Ascending aorta (tissue), 2 donors: ENCODE results near the gene CPLANE2. TPM values are rescaled to one million over a fixed set of nuclear protein-coding genes. Genes with fewer than 3 reads are reported as not detected.

Source experiments
- DNase-seq, 2 donors: peaks; one replicate each; pipeline ENCODE4 v3.0.0-alpha.2; 2019; ENCODE audit warnings: low spot score in 2 of 2
- H3K27ac ChIP-seq, 2 donors: fragments of 200-600 bp; sonication (generic); one replicate each; pipeline ENCODE4 v1.5.1; 2016 to 2017; ENCODE audit warnings: mild to moderate bottlenecking in 1 of 2
- H3K27me3 ChIP-seq: fragments of 200-600 bp; sonication (generic); one replicate; pipeline ENCODE4 v1.5.1; 2017
- H3K36me3 ChIP-seq, 2 donors: fragments of 200-600 bp; sonication (generic); one replicate each; pipeline ENCODE4 v1.5.1; 2016
- H3K4me1 ChIP-seq, 2 donors: fragments of 200-600 bp; sonication (generic); one replicate each; pipeline ENCODE4 v1.5.1; 2016 to 2017; ENCODE audit warnings: mild to moderate bottlenecking in 1 of 2
- H3K4me3 ChIP-seq, 2 donors: fragments of 200-600 bp; sonication (generic); one replicate each; pipeline ENCODE4 v1.5.1; 2016 to 2017; ENCODE audit warnings: mild to moderate bottlenecking in 1 of 2
- H3K9me3 ChIP-seq, 2 donors: fragments of 200-600 bp; sonication (generic); one replicate each; pipeline ENCODE4 v1.5.1; 2016
- intact Hi-C: fragments of 100-400 bp; cut with DNase I; formaldehyde crosslinking; loops from one replicate; pipeline ENCODE4 v1.15.1; 2023
- total RNA-seq: library from RNA; depleted of rRNA; stranded (reverse); fragments of >200 nt; gene quantifications from one replicate; pipeline ENCODE4 v1.1.0, GENCODE V29; 2016
- TF ChIP-seq, protein P1 (sequence below), 3 experiments: fragments of 200-600 bp in 2 of 3; fragments of 450-650 bp in 1 of 3; sonication (generic) in 2 of 3; IDR thresholded peaks; one replicate each; pipeline ENCODE4 v1.5.1; 2016 to 2019; ENCODE audit warnings: antibody characterized with exemption in 3 of 3, mild to moderate bottlenecking in 1 of 3, moderate library complexity in 1 of 3

CPLANE2 gene
- total RNA-seq, 1 donor from 2014 or later = not detected

- Histone ChIP-seq H3K36me3 (no peaks in the 10 kb centered on the region), H3K4me1 (peaks cover 12 to 16% of the 10 kb centered on the region in 2 donors), H3K9me3 (no peaks in the 10 kb centered on the region), H3K27me3 (no peaks in the 10 kb centered on the region), H3K4me3 (no peak overlapping the region), H3K27ac (no peak overlapping the region)
- DNase-seq = no peak
- TF ChIP-seq, protein P1, sequence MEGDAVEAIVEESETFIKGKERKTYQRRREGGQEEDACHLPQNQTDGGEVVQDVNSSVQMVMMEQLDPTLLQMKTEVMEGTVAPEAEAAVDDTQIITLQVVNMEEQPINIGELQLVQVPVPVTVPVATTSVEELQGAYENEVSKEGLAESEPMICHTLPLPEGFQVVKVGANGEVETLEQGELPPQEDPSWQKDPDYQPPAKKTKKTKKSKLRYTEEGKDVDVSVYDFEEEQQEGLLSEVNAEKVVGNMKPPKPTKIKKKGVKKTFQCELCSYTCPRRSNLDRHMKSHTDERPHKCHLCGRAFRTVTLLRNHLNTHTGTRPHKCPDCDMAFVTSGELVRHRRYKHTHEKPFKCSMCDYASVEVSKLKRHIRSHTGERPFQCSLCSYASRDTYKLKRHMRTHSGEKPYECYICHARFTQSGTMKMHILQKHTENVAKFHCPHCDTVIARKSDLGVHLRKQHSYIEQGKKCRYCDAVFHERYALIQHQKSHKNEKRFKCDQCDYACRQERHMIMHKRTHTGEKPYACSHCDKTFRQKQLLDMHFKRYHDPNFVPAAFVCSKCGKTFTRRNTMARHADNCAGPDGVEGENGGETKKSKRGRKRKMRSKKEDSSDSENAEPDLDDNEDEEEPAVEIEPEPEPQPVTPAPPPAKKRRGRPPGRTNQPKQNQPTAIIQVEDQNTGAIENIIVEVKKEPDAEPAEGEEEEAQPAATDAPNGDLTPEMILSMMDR (IDR thresholded peaks at IDR 0.05) = no peak
- intact Hi-C loops = no loop called here
These were observed 27.7 kb downstream of the CPLANE2 start for GRCh38 chr1:16209132-16209846.

- peaks cover 12 to 16% of the 10 kb centered on the region in 2 donors for H3K4me1 ChIP-seq
- H3K9me3 ChIP-seq = no peaks in the 10 kb centered on the region
- DNase-seq = no peak
- TF ChIP-seq, protein P1 (IDR thresholded peaks at IDR 0.05) = no peak
- H3K36me3 ChIP-seq = no peaks in the 10 kb centered on the region
- no peaks in the 10 kb centered on the region for H3K27me3 ChIP-seq
- H3K27ac ChIP-seq = peak overlapping the region; percentile 89 to 91
- intact Hi-C loops = no loop called here
- no peak overlapping the region for H3K4me3 ChIP-seq
These were observed 28.6 kb downstream of the CPLANE2 start for GRCh38 chr1:16208270-16208987.

DNA sequence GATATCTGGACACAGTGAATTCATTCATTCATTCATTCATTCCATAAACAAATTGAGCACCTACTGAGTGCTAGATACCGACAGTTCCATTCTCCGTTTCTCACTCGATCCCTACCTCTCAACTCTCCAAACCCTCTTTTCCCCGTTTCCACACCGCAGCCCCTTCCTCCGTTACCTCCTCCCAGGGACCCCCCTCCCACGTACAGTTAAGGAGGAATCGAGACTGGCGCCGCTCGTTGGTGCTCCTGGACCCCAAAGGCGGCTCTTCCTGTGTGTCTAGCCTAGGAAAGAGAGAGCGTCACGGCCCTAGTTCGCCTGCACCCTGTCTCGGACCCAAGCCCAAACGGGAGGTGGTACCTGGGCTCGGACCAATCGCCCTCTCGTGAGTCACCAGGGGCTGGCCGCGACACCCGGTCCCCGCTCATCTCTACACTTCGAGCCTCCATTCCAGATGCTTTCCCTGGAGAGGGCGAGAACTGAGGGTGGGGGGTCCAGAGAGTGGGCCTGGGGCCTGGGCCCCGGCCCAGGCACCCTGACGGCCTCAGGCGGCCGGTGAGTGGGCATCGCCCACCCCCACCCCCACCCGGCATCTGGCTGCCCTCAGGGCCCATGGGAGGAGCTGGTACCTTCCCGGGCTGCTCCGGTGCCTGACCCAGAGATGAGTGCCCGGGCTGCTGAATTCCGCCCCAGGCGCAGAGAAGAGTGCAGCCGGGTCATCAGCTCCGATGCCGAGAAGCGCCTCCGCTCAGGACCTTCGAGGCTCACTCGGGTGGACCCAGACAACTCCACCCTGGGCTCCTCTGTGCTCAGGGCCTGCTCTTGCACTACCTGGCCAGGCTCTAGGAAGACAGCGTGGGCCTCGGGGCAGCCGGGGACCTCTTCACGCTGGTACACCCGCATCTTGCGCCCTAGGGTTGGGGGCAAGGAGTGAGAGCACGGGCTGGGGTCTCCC lies 29.4 kb downstream of the CPLANE2 start:
- peak overlapping the region; percentile 75 to 76 for H3K4me3 ChIP-seq
- TF ChIP-seq, protein P1 (IDR thresholded peaks at IDR 0.05) = no peak
- no peak for DNase-seq
- no peaks in the 10 kb centered on the region for H3K27me3 ChIP-seq
- intact Hi-C loops = loop anchor here (1.0 kb wide), 1 partner anchor 10 kb away; no protein-coding TSS in a partner anchor
- peaks cover 12 to 16% of the 10 kb centered on the region in 2 donors for H3K4me1 ChIP-seq
- H3K9me3 ChIP-seq = no peaks in the 10 kb centered on the region
- H3K36me3 ChIP-seq = no peaks in the 10 kb centered on the region
- peak overlapping the region; percentile 89 to 91 for H3K27ac ChIP-seq

DNA sequence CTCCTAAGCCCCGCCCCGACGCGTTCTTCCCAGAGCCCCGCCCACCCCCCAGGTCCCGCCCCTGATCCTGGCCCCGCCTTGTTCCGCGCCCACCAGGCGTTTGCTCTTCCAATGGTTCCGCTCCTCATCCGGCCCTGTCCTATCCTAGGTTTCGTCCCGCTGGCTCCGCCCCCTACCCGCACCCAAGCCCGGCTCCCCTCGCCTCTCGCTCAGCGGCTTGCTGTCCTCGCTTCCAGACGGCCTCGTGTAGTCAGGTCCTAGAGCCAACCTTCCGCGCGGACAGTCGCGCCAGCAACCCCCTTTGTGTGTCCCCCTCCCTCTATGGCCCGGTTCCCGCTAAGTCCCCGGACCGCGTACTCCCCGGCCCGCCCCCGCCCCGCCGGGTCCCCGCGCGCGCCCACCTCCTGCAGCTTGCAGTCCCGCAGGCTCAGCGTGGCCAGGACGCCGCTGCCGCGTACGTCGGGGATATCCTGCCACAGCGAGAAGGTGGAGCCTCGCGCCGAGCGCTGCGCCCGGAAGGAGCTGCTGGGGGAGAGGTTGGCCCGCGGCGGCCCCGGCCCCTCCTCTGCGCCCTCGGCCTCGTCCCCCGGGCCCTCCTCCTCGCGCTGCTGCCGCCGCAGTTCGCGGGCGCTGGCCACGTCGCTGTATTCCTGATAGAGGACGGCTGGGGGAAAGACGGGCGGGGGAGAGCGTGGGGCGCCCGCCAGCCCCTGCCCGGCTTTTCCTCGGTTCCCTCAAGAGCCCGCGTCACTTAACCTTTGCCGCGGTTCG lies 30.3 kb downstream of the CPLANE2 start:
- intact Hi-C loops = loop anchor here (1.0 kb wide), 2 partner anchors 11 to 31 kb away; partner anchors contain the start of gene CPLANE2
- Histone ChIP-seq H3K36me3 (no peaks in the 10 kb centered on the region), H3K27ac (peak overlapping the region; percentile 89 to 91), H3K4me3 (peak overlapping the region; percentile 75 to 76), H3K27me3 (no peaks in the 10 kb centered on the region), H3K4me1 (peaks cover 12 to 16% of the 10 kb centered on the region in 2 donors), H3K9me3 (no peaks in the 10 kb centered on the region)
- DNase-seq = peak; percentile 88 to 97
- TF ChIP-seq, protein P1 (IDR thresholded peaks at IDR 0.05) = no peak
